ENCODE data around the gene HSF2. TPM values are rescaled to one million over a fixed set of nuclear protein-coding genes. Genes with fewer than 3 reads are reported as not detected.

The HSF2 gene
- total and polyA plus RNA-seq, 2 of the 13 experiments (the other 11 are each of a cell fraction or from before 2014, with no cell fraction given) = 24.8 to 26.4 TPM

DNA sequence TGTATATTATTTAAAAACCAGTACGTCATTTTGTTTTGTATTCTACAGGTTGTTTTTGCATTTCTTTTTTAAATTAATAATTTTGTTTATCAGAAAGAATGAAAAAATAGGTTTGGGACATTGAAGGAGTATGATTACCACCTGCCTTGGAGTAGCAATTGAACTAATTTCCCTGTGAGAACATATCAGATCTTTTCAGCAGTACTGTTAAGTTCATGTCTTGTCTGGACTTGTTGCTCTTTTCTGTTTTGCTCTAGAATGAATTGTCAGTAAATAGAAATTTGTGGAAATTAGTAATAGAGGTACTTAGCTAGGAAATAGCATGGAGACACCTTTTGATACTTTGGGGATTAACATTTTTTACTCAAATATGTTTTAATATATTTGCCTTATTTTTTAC lies 24.3 kb downstream of the HSF2 start (continued):
- TF ChIP-seq, protein P1, sequence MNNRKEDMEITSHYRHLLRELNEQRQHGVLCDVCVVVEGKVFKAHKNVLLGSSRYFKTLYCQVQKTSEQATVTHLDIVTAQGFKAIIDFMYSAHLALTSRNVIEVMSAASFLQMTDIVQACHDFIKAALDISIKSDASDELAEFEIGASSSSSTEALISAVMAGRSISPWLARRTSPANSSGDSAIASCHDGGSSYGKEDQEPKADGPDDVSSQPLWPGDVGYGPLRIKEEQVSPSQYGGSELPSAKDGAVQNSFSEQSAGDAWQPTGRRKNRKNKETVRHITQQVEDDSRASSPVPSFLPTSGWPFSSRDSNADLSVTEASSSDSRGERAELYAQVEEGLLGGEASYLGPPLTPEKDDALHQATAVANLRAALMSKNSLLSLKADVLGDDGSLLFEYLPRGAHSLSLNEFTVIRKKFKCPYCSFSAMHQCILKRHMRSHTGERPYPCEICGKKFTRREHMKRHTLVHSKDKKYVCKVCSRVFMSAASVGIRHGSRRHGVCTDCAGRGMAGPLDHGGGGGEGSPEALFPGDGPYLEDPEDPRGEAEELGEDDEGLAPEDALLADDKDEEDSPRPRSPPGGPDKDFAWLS (CRISPR knock-in tag; IDR thresholded peaks at IDR 0.05; ENCODE audit: borderline replicate concordance) = no peak
- no peak for TF ChIP-seq TEAD3 (CRISPR knock-in tag; optimal IDR thresholded peaks at IDR 0.05; ENCODE audit: borderline replicate concordance)
- no peak for TF ChIP-seq NFE2L1 (CRISPR knock-in tag; IDR thresholded peaks at IDR 0.05; ENCODE audit: borderline replicate concordance)
- no peak for TF ChIP-seq ZBTB20 (CRISPR knock-in tag; IDR thresholded peaks at IDR 0.05; ENCODE audit: borderline replicate concordance, low read depth)
- no peak for TF ChIP-seq SMARCC2 (IDR thresholded peaks at IDR 0.05)
- TF ChIP-seq, protein P2, sequence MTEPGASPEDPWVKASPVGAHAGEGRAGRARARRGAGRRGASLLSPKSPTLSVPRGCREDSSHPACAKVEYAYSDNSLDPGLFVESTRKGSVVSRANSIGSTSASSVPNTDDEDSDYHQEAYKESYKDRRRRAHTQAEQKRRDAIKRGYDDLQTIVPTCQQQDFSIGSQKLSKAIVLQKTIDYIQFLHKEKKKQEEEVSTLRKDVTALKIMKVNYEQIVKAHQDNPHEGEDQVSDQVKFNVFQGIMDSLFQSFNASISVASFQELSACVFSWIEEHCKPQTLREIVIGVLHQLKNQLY (CRISPR knock-in tag; IDR thresholded peaks at IDR 0.05) = no peak

DNA sequence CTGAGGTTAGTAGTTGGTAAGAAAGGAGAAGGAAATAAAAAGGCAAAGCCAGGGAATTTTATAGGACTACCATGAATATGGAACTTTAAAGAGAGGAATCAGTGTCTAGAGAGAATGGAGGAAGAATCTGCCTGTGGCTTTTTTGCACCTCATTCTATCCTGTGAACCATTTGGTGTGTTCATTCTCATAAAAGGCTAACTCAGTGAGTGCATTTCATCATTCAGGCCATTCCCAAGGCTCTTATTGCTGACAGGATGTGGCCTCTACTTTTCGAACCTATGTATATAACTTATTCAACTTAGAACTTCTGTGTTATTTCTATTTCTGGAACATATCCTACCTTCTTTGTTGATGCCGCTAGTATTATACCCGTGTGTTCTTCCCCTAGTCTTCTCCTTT lies 27.1 kb downstream of the HSF2 start:
- Histone ChIP-seq H4K20me1 (ENCODE audit: insufficient read depth, low read length) (no peaks in the 10 kb centered on the region), H3K27me3 (ENCODE audit: control insufficient read depth in 1 of 2, insufficient read depth in 2 of 2, low read length in 2 of 2) (no peaks in the 10 kb centered on the region), H3K79me2 (ENCODE audit: insufficient read depth, low read length) (no peaks in the 10 kb centered on the region), H3K9ac (ENCODE audit: insufficient read depth, low read depth, low read length) (no peak overlapping the region), H3K27ac (ENCODE audit: extremely low read length, insufficient read depth, low read length) (no peak overlapping the region), H3K36me3 (replicated peaks in 1 of 2; ENCODE audit: control insufficient read depth in 1 of 2, insufficient read depth in 2 of 2, low read length in 2 of 2) (peaks cover 4 to 71% of the 10 kb centered on the region in 2 experiments), H3K4me3 (replicated peaks in 1 of 3; ENCODE audit: insufficient read depth in 1 of 3, low read depth in 2 of 3, low read length in 3 of 3) (no peak overlapping the region), H3K4me2 (ENCODE audit: low read depth, low read length) (no peak overlapping the region), H2AFZ (ENCODE audit: low read length) (no peak overlapping the region), H3K9me3 (ENCODE audit: low read length) (no peaks in the 10 kb centered on the region), H3K4me1 (ENCODE audit: insufficient read depth, low read length) (no peaks in the 10 kb centered on the region)
- WGBS (ENCODE audit: low lambda C conversion rate) = 98% methylated on average over 3 of the region's 3 CpGs
- in situ Hi-C loops (cut with HindIII; ENCODE audit: extremely low pct_ligation_motif_present, low pct_unique_long_range_greater_than_20kb) (no loop called here), intact Hi-C loops (cut with micrococcal nuclease; ENCODE audit: unreplicated experiment) (no loop called here)
- BruUV-seq (replicated peaks) = no TSS peak
- POLR2A ChIA-PET = no interaction called here
- DNase-seq (ENCODE audit: low spot score) (no peak), ATAC-seq (no peak), FAIRE-seq (no peak)
- TF ChIP-seq NR2F2 (IDR thresholded peaks at IDR 0.05; ENCODE audit: borderline replicate concordance, low read depth) (no peak), RCOR2 (CRISPR knock-in tag; IDR thresholded peaks at IDR 0.05) (no peak), MTA3 (CRISPR knock-in tag; IDR thresholded peaks at IDR 0.05) (no peak), ZNF121 (CRISPR knock-in tag; IDR thresholded peaks at IDR 0.05) (no peak), MIER2 (CRISPR knock-in tag; IDR thresholded peaks at IDR 0.05) (no peak)
- TF ChIP-seq, protein P3, sequence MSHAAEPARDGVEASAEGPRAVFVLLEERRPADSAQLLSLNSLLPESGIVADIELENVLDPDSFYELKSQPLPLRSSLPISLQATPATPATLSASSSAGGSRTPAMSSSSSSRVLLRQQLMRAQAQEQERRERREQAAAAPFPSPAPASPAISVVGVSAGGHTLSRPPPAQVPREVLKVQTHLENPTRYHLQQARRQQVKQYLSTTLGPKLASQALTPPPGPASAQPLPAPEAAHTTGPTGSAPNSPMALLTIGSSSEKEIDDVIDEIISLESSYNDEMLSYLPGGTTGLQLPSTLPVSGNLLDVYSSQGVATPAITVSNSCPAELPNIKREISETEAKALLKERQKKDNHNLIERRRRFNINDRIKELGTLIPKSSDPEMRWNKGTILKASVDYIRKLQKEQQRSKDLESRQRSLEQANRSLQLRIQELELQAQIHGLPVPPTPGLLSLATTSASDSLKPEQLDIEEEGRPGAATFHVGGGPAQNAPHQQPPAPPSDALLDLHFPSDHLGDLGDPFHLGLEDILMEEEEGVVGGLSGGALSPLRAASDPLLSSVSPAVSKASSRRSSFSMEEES (CRISPR knock-in tag; IDR thresholded peaks at IDR 0.05) = no peak
- CTCF ChIA-PET (ENCODE audit: low intra/inter-chr PET ratio, low total read pairs) = no interaction called here
